Keratinocyte (primary cell): Measurements from ENCODE around the gene GOLGA6L2. TPM values are rescaled to one million over a fixed set of nuclear protein-coding genes. Genes with fewer than 3 reads are reported as not detected.

Experiments
- DNase-seq: peaks from one replicate; pipeline ENCODE4 v3.0.0-alpha.2; 2011; ENCODE audit warnings: low read depth, missing footprints, low spot score
- FAIRE-seq: peaks from 2 replicates; lab custom pipeline; 2011; peaks lifted over from hg19 to GRCh38; lab: Jason Lieb, UNC
- H2AFZ ChIP-seq: 2 replicates; pipeline ENCODE4 v1.6.0; 2012; ENCODE audit warnings: low read length, control low read depth, inconsistent platforms; ENCODE audit not compliant: control insufficient read depth
- H3K27ac ChIP-seq: 2 replicates; pipeline ENCODE4 v1.5.1; 2011; ENCODE audit warnings: low read length; ENCODE audit not compliant: control insufficient read depth, insufficient read depth
- H3K27me3 ChIP-seq: 3 replicates; pipeline ENCODE4 v1.6.0; 2011; ENCODE audit warnings: low read length; ENCODE audit not compliant: control insufficient read depth, insufficient read depth; ENCODE audit errors: extremely low read depth
- H3K36me3 ChIP-seq, 2 experiments: 2 replicates in 1 of 2; 3 replicates in 1 of 2; pipeline ENCODE4 v1.5.1; 2011; ENCODE audit warnings: low read length in 2 of 2, mild to moderate bottlenecking in 1 of 2; ENCODE audit not compliant: control insufficient read depth in 2 of 2, insufficient read depth in 2 of 2; ENCODE audit errors: extremely low read depth in 1 of 2
- H3K4me1 ChIP-seq: 3 replicates; pipeline ENCODE4 v1.5.1; 2011; ENCODE audit warnings: low read length; ENCODE audit not compliant: control insufficient read depth, insufficient read depth; ENCODE audit errors: extremely low read depth
- H3K4me2 ChIP-seq: 3 replicates; pipeline ENCODE4 v1.6.0; 2011; ENCODE audit warnings: low read depth, low read length; ENCODE audit not compliant: control insufficient read depth, insufficient read depth; ENCODE audit errors: extremely low read depth
- H3K4me3 ChIP-seq, 3 experiments: fragments of 200-600 bp in 1 of 3; sonication (generic) in 1 of 3; 2 replicates in 2 of 3; 3 replicates in 1 of 3; pipeline ENCODE4 v1.5.1; 2011 to 2016; ENCODE audit warnings: low read length in 3 of 3, mild to moderate bottlenecking in 3 of 3, control low read depth in 2 of 3, inconsistent platforms in 1 of 3, low read depth in 1 of 3, mixed read lengths in 1 of 3, mixed run types in 1 of 3, moderate library complexity in 1 of 3; ENCODE audit not compliant: control insufficient read depth in 2 of 3, insufficient read depth in 2 of 3; ENCODE audit errors: extremely low read depth in 1 of 3
- H3K79me2 ChIP-seq: 2 replicates; pipeline ENCODE4 v1.6.0; 2012; ENCODE audit warnings: low read length; ENCODE audit not compliant: control insufficient read depth, insufficient read depth
- H3K9ac ChIP-seq: 3 replicates; pipeline ENCODE4 v1.6.0; 2011; ENCODE audit warnings: low read length; ENCODE audit not compliant: control insufficient read depth, insufficient read depth; ENCODE audit errors: extremely low read depth
- H3K9me1 ChIP-seq: 3 replicates; pipeline ENCODE4 v1.6.0; 2011; ENCODE audit warnings: low read length; ENCODE audit not compliant: control insufficient read depth, insufficient read depth; ENCODE audit errors: extremely low read depth
- H3K9me3 ChIP-seq: 2 replicates; pipeline ENCODE4 v1.5.1; 2012; ENCODE audit warnings: low read depth, low read length; ENCODE audit not compliant: control insufficient read depth
- H4K20me1 ChIP-seq: 3 replicates; pipeline ENCODE4 v1.6.0; 2011; ENCODE audit warnings: low read length; ENCODE audit not compliant: control insufficient read depth, insufficient read depth; ENCODE audit errors: extremely low read depth
- EZH2 ChIP-seq: IDR thresholded peaks from one replicate; pipeline ENCODE4 v1.6.1; 2012; ENCODE audit warnings: inconsistent platforms, mild to moderate bottlenecking, low read length, moderate library complexity
- dilution Hi-C: fragments of 300-500 bp; cut with MboI; formaldehyde crosslinking; loops from one replicate; pipeline ENCODE4 v1.7.0; 2020; ENCODE audit warnings: low sequenced_read_pairs; ENCODE audit not compliant: extremely low pct_ligation_motif_present
- polyA plus RNA-seq, 5 experiments: library from polyadenylated mRNA; depleted of rRNA in 3 of 5; stranded (reverse) in 3 of 5; stranded (forward) in 1 of 5; unstranded in 1 of 5; fragments of >200 nt; gene quantifications; 1 replicate in 1 of 5; 2 replicates in 3 of 5; 3 replicates in 1 of 5; pipeline versions ENCODE4 v1.2.1 to v1.2.3, GENCODE V29; 2011 to 2012; ENCODE audit warnings: missing spikeins in 2 of 5, low read depth in 1 of 5, low replicate concordance in 1 of 5
- TF ChIP-seq, protein P1 (sequence below), 3 experiments: IDR thresholded peaks in 1 of 3; conservative IDR thresholded peaks in 1 of 3; optimal IDR thresholded peaks in 1 of 3; 2 replicates in 2 of 3; 3 replicates in 1 of 3; pipeline versions ENCODE3 to v1.5.1; 2011; ENCODE audit warnings: low read length in 3 of 3, mild to moderate bottlenecking in 3 of 3, moderate library complexity in 2 of 3, control low read depth in 1 of 3, inconsistent platforms in 1 of 3; ENCODE audit not compliant: insufficient read depth in 2 of 3; ENCODE audit errors: extremely low read depth in 1 of 3

Gene GOLGA6L2
- polyA plus RNA-seq, 1 donor (not counting 4 experiments of a cell fraction or from before 2014, with no cell fraction given) = not detected

GRCh38 chr15:23483821-23484299 is 36.8 kb upstream of the GOLGA6L2 start:
- H3K9me3 ChIP-seq = no peaks in the 10 kb centered on the region
- no peak overlapping the region for H3K4me3 ChIP-seq
- H4K20me1 ChIP-seq = no peaks in the 10 kb centered on the region
- H2AFZ ChIP-seq = no peak overlapping the region
- H3K9me1 ChIP-seq = no peaks in the 10 kb centered on the region
- H3K36me3 ChIP-seq = no peaks in the 10 kb centered on the region
- H3K4me1 ChIP-seq = no peaks in the 10 kb centered on the region
- DNase-seq (no peak), FAIRE-seq (no peak)
- dilution Hi-C loops = no loop called here
- no peak overlapping the region for H3K27ac ChIP-seq
- H3K9ac ChIP-seq = no peak overlapping the region
- TF ChIP-seq, protein P1, sequence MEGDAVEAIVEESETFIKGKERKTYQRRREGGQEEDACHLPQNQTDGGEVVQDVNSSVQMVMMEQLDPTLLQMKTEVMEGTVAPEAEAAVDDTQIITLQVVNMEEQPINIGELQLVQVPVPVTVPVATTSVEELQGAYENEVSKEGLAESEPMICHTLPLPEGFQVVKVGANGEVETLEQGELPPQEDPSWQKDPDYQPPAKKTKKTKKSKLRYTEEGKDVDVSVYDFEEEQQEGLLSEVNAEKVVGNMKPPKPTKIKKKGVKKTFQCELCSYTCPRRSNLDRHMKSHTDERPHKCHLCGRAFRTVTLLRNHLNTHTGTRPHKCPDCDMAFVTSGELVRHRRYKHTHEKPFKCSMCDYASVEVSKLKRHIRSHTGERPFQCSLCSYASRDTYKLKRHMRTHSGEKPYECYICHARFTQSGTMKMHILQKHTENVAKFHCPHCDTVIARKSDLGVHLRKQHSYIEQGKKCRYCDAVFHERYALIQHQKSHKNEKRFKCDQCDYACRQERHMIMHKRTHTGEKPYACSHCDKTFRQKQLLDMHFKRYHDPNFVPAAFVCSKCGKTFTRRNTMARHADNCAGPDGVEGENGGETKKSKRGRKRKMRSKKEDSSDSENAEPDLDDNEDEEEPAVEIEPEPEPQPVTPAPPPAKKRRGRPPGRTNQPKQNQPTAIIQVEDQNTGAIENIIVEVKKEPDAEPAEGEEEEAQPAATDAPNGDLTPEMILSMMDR (optimal IDR thresholded peaks at IDR 0.05 in 1 of 3, IDR thresholded peaks at IDR 0.05 in 1 of 3, conservative IDR thresholded peaks at IDR 0.05 in 1 of 3; ENCODE audit: extremely low read depth in 1 of 3, insufficient read depth in 2 of 3, low read length in 3 of 3) = no peak
- no peak for TF ChIP-seq EZH2
- no peaks in the 10 kb centered on the region for H3K79me2 ChIP-seq
- H3K4me2 ChIP-seq = no peak overlapping the region
- no peaks in the 10 kb centered on the region for H3K27me3 ChIP-seq

DNA sequence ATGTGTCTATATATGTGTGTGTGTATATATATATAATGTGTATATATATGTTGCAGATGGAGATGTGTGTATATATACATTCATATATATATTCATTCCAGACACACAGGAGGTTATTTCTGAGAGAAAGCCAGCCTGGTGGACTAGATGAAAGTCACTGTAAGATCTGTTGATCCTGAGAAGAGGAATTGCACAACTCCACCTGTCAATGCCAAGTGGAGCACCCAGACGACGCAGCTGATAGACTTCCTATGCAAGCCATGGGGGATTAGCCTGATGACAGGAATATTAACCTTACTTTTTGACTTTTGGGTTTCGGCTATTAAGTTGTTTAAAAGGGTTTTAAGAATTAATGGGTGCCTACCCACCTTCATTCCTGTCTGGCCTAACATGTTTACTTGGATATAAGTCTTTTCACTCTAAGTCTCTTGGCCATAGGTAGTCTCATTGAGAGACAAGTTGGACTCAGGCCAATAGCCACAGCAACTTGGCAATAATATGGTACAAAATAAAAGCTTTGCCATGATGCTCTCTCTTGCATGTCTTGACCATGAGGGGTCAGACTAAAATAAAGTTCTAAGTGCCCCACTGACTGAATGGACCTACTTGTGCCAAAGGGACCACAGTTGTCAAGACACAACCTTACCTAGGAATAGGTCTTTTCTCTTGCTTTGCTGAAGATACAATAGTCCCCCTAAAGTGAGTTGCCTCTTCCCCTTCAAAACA is 35.9 kb upstream of the GOLGA6L2 start:
- dilution Hi-C loops = no loop called here

More for the DNA sequence above, 35.9 kb upstream of the GOLGA6L2 start:
- H3K4me2 ChIP-seq = no peak overlapping the region
- no peaks in the 10 kb centered on the region for H3K4me1 ChIP-seq
- no peak overlapping the region for H3K4me3 ChIP-seq
- H3K9me3 ChIP-seq = no peaks in the 10 kb centered on the region
- FAIRE-seq (no peak), DNase-seq (no peak)
- H3K27ac ChIP-seq = no peak overlapping the region
- no peaks in the 10 kb centered on the region for H3K36me3 ChIP-seq
- H3K27me3 ChIP-seq = no peaks in the 10 kb centered on the region
- no peak overlapping the region for H2AFZ ChIP-seq
- no peaks in the 10 kb centered on the region for H3K9me1 ChIP-seq
- H3K79me2 ChIP-seq = no peaks in the 10 kb centered on the region
- no peak overlapping the region for H3K9ac ChIP-seq
- no peaks in the 10 kb centered on the region for H4K20me1 ChIP-seq
- TF ChIP-seq, protein P1 (optimal IDR thresholded peaks at IDR 0.05 in 1 of 3, IDR thresholded peaks at IDR 0.05 in 1 of 3, conservative IDR thresholded peaks at IDR 0.05 in 1 of 3; ENCODE audit: extremely low read depth in 1 of 3, insufficient read depth in 2 of 3, low read length in 3 of 3) = no peak
- no peak for TF ChIP-seq EZH2
